H7 (cell line): ENCODE data around the gene LDHD. TPM values are rescaled to one million over a fixed set of nuclear protein-coding genes. Genes with fewer than 3 reads are reported as not detected.

Experiments
- DNase-seq: peaks from one replicate; pipeline ENCODE4 v3.0.0; 2012
- H3K27me3 ChIP-seq: 2 replicates; pipeline ENCODE4 v1.6.0; 2011; ENCODE audit warnings: mild to moderate bottlenecking, low read length; ENCODE audit not compliant: control insufficient read depth, insufficient read depth
- H3K36me3 ChIP-seq: replicated peaks from 2 replicates; pipeline ENCODE4 v1.5.1; 2011; ENCODE audit warnings: low read length; ENCODE audit not compliant: control insufficient read depth, insufficient read depth
- H3K4me3 ChIP-seq: 2 replicates; pipeline ENCODE4 v1.5.1; 2011; ENCODE audit warnings: low read depth, mild to moderate bottlenecking, control low read depth, low read length, moderate library complexity; ENCODE audit not compliant: insufficient read depth
- total RNA-seq: library from RNA; depleted of rRNA; stranded (reverse); fragments of >200 nt; shearing (Covaris generic); gene quantifications from 2 replicates; pipeline ENCODE4 v1.2.3, GENCODE V29; 2014

LDHD gene
- total RNA-seq, 1 experiment from 2014 or later, result 10.4 TPM

- Histone ChIP-seq H3K27me3 (no peaks in the 10 kb centered on the region), H3K4me3 (no peak overlapping the region), H3K36me3 (no peaks in the 10 kb centered on the region)
- DNase-seq, result no peak
These were observed 29.7 kb downstream of the LDHD start for GRCh38 chr16:75086688-75087374.

GRCh38 chr16:75086281-75086680, 30.3 kb downstream of the LDHD start:
- Histone ChIP-seq H3K4me3 (no peak overlapping the region), H3K27me3 (no peaks in the 10 kb centered on the region), H3K36me3 (no peaks in the 10 kb centered on the region)
- DNase-seq, result no peak

GRCh38 chr16:75085556-75085955, 31.0 kb downstream of the LDHD start:
- Histone ChIP-seq H3K36me3 (no peaks in the 10 kb centered on the region), H3K27me3 (no peaks in the 10 kb centered on the region), H3K4me3 (no peak overlapping the region)
- no peak for DNase-seq

GRCh38 chr16:75083813-75084212, 32.8 kb downstream of the LDHD start:
- H3K4me3 ChIP-seq, result no peak overlapping the region
- no peaks in the 10 kb centered on the region for H3K36me3 ChIP-seq
- H3K27me3 ChIP-seq, result no peaks in the 10 kb centered on the region
- DNase-seq, result no peak

- H3K27me3 ChIP-seq, result no peaks in the 10 kb centered on the region
- no peak overlapping the region for H3K4me3 ChIP-seq
- no peak for DNase-seq
- H3K36me3 ChIP-seq, result no peaks in the 10 kb centered on the region
These were observed 35.3 kb downstream of the LDHD start for GRCh38 chr16:75081179-75081859.

- no peak for DNase-seq
- no peak overlapping the region for H3K4me3 ChIP-seq
- H3K27me3 ChIP-seq, result no peaks in the 10 kb centered on the region
- no peaks in the 10 kb centered on the region for H3K36me3 ChIP-seq
These were observed 36.2 kb downstream of the LDHD start for GRCh38 chr16:75080205-75081029.

GRCh38 chr16:75079346-75079926, 37.1 kb downstream of the LDHD start:
- no peak for DNase-seq
- Histone ChIP-seq H3K36me3 (no peaks in the 10 kb centered on the region), H3K27me3 (no peaks in the 10 kb centered on the region), H3K4me3 (no peak overlapping the region)

GRCh38 chr16:75078886-75079285, 37.7 kb downstream of the LDHD start:
- H3K36me3 ChIP-seq, result no peaks in the 10 kb centered on the region
- no peak overlapping the region for H3K4me3 ChIP-seq
- no peaks in the 10 kb centered on the region for H3K27me3 ChIP-seq
- no peak for DNase-seq

GRCh38 chr16:75075688-75076268, 40.8 kb downstream of the LDHD start:
- DNase-seq, result no peak
- Histone ChIP-seq H3K36me3 (no peaks in the 10 kb centered on the region), H3K27me3 (no peaks in the 10 kb centered on the region), H3K4me3 (no peak overlapping the region)

GRCh38 chr16:75074920-75075687, 41.5 kb downstream of the LDHD start:
- Histone ChIP-seq H3K36me3 (no peaks in the 10 kb centered on the region), H3K27me3 (no peaks in the 10 kb centered on the region), H3K4me3 (no peak overlapping the region)
- DNase-seq, result no peak

GRCh38 chr16:75074304-75074793, 42.2 kb downstream of the LDHD start:
- no peak for DNase-seq
- no peak overlapping the region for H3K4me3 ChIP-seq

GRCh38 chr16:75073545-75074303, 42.9 kb downstream of the LDHD start:
- H3K36me3 ChIP-seq, result no peaks in the 10 kb centered on the region
- no peaks in the 10 kb centered on the region for H3K27me3 ChIP-seq
- no peak overlapping the region for H3K4me3 ChIP-seq
- DNase-seq, result no peak

More at GRCh38 chr16:75074304-75074793, 42.2 kb downstream of the LDHD start:
- Histone ChIP-seq H3K27me3 (no peaks in the 10 kb centered on the region), H3K36me3 (no peaks in the 10 kb centered on the region)
